DOHH2 (cell line): ENCODE results near the gene GALNT9.

Experiments used
- H3F3A ChIP-seq: fragments of 200-600 bp; sonication (generic), shearing (Covaris generic); 2 replicates; pipeline ENCODE4 v1.6.0; 2016; ENCODE audit warnings: antibody characterized with exemption, mild to moderate bottlenecking; ENCODE audit not compliant: control insufficient read depth, insufficient read depth
- H3K27ac ChIP-seq: fragments of 200-600 bp; sonication (generic); 2 replicates; pipeline ENCODE4 v1.5.1; 2014; ENCODE audit warnings: low read depth, mild to moderate bottlenecking, low read length, moderate library complexity
- H3K27me3 ChIP-seq: fragments of 200-600 bp; sonication (generic); 2 replicates; pipeline ENCODE4 v1.6.1; 2014; ENCODE audit warnings: mild to moderate bottlenecking, low read length, mixed read lengths; ENCODE audit not compliant: control insufficient read depth
- H3K36me3 ChIP-seq: fragments of 200-600 bp; sonication (generic); 2 replicates; pipeline ENCODE4 v1.6.1; 2014; ENCODE audit warnings: mild to moderate bottlenecking, low read length, moderate library complexity, mixed read lengths; ENCODE audit not compliant: control insufficient read depth
- H3K4me1 ChIP-seq: fragments of 200-600 bp; sonication (generic); 2 replicates; pipeline ENCODE4 v1.6.1; 2014; ENCODE audit warnings: mild to moderate bottlenecking, low read length, mixed read lengths; ENCODE audit not compliant: control insufficient read depth
- H3K4me2 ChIP-seq: fragments of 200-600 bp; sonication (generic); 2 replicates; pipeline ENCODE4 v1.6.0; 2014; ENCODE audit warnings: mild to moderate bottlenecking, low read length, moderate library complexity
- H3K4me3 ChIP-seq: fragments of 200-600 bp; sonication (generic); 2 replicates; pipeline ENCODE4 v1.5.1; 2014; ENCODE audit warnings: mild to moderate bottlenecking, low read length, mixed read lengths
- H3K79me2 ChIP-seq: fragments of 200-600 bp; sonication (generic); 2 replicates; pipeline ENCODE4 v1.6.1; 2014; ENCODE audit warnings: mild to moderate bottlenecking, low read length, mixed read lengths; ENCODE audit not compliant: control insufficient read depth
- H3K9me2 ChIP-seq: fragments of 200-600 bp; sonication (generic); replicated peaks from 2 replicates; pipeline ENCODE4 v1.6.1; 2014; ENCODE audit warnings: mild to moderate bottlenecking, low read length, mixed read lengths; ENCODE audit not compliant: control insufficient read depth
- H3K9me3 ChIP-seq: fragments of 200-600 bp; sonication (generic); 2 replicates; pipeline ENCODE4 v1.6.1; 2014; ENCODE audit warnings: antibody characterized with exemption, low read length, mixed read lengths; ENCODE audit not compliant: control insufficient read depth, insufficient read depth
- H4K20me1 ChIP-seq: fragments of 200-600 bp; sonication (generic); 2 replicates; pipeline ENCODE4 v1.6.0; 2014; ENCODE audit warnings: low read depth, mild to moderate bottlenecking, antibody characterized with exemption, low read length, moderate library complexity; ENCODE audit not compliant: control insufficient read depth, insufficient read depth
- EZH2phosphoT487 ChIP-seq: fragments of 200-600 bp; sonication (generic); IDR thresholded peaks from 2 replicates; pipeline ENCODE4 v1.6.1; 2017; ENCODE audit warnings: borderline replicate concordance, mild to moderate bottlenecking, antibody characterized with exemption, low read length, moderate library complexity, mixed read lengths
- TF ChIP-seq, protein P1 (sequence below): fragments of 200-600 bp; sonication (generic); IDR thresholded peaks from one replicate; pipeline ENCODE4 v1.5.1; 2014; ENCODE audit warnings: antibody characterized with exemption, mild to moderate bottlenecking, low read depth, low read length; ENCODE audit not compliant: poor library complexity, severe bottlenecking

Gene GALNT9

GRCh38 chr12:132311201-132311915 is 18.0 kb downstream of the GALNT9 start:
- Histone ChIP-seq H3K4me3 (no peak overlapping the region), H3K4me2 (no peak overlapping the region), H3K79me2 (no peaks in the 10 kb centered on the region), H3K9me2 (no peaks in the 10 kb centered on the region), H3K9me3 (peaks cover 5% of the 10 kb centered on the region; the same call in 1 of the 2 replicates), H3K27ac (no peak overlapping the region), H3K27me3 (no peaks in the 10 kb centered on the region), H3K36me3 (no peaks in the 10 kb centered on the region), H3F3A (no peaks in the 10 kb centered on the region), H3K4me1 (no peaks in the 10 kb centered on the region), H4K20me1 (no peaks in the 10 kb centered on the region)
- no peak for TF ChIP-seq EZH2phosphoT487
- TF ChIP-seq, protein P1, sequence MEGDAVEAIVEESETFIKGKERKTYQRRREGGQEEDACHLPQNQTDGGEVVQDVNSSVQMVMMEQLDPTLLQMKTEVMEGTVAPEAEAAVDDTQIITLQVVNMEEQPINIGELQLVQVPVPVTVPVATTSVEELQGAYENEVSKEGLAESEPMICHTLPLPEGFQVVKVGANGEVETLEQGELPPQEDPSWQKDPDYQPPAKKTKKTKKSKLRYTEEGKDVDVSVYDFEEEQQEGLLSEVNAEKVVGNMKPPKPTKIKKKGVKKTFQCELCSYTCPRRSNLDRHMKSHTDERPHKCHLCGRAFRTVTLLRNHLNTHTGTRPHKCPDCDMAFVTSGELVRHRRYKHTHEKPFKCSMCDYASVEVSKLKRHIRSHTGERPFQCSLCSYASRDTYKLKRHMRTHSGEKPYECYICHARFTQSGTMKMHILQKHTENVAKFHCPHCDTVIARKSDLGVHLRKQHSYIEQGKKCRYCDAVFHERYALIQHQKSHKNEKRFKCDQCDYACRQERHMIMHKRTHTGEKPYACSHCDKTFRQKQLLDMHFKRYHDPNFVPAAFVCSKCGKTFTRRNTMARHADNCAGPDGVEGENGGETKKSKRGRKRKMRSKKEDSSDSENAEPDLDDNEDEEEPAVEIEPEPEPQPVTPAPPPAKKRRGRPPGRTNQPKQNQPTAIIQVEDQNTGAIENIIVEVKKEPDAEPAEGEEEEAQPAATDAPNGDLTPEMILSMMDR: no peak

- Histone ChIP-seq H3F3A (no peaks in the 10 kb centered on the region), H3K79me2 (no peaks in the 10 kb centered on the region), H3K36me3 (no peaks in the 10 kb centered on the region), H3K4me3 (no peak overlapping the region), H3K4me1 (no peaks in the 10 kb centered on the region), H4K20me1 (no peaks in the 10 kb centered on the region), H3K9me3 (peaks cover 15% of the 10 kb centered on the region; the same call in 1 of the 2 replicates), H3K4me2 (no peak overlapping the region), H3K27ac (no peak overlapping the region), H3K27me3 (no peaks in the 10 kb centered on the region), H3K9me2 (no peaks in the 10 kb centered on the region)
- TF ChIP-seq, protein P1: no peak
- TF ChIP-seq EZH2phosphoT487: no peak
Observed at GRCh38 chr12:132310181-132311040, 19.0 kb downstream of the GALNT9 start.

DNA sequence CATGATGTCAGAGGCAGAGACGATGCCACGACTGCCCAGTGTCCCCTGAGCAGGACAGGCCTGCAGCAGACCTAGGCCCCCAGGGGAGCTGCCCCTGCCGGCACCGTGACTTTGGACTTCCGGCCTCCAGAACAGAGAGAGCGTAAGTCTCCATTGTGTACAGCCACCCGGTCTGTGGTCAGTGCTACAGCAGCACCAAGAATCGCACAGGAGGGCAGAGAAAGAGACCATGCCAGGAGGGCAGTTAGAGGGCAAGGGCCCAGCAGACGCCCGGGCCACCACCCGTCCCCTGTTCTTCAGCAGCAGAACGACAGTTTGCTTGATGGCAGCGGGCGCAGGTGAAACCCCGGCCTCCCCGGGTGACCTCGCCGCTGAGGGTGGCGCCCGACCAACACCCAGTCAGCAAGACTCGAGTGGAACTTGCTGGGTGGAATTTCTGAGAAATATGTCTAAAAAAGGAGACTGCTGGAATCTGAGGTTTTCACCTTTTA is 19.7 kb downstream of the GALNT9 start:
- H3K4me2 ChIP-seq: no peak overlapping the region
- no peaks in the 10 kb centered on the region for H3K4me1 ChIP-seq
- peaks cover 13% of the 10 kb centered on the region; the same call in 1 of the 2 replicates for H3K9me3 ChIP-seq
- no peaks in the 10 kb centered on the region for H3F3A ChIP-seq
- H3K27ac ChIP-seq: no peak overlapping the region
- H3K27me3 ChIP-seq: no peaks in the 10 kb centered on the region
- H3K9me2 ChIP-seq: no peaks in the 10 kb centered on the region
- TF ChIP-seq EZH2phosphoT487: no peak
- TF ChIP-seq, protein P1: no peak
- no peak overlapping the region for H3K4me3 ChIP-seq
- no peaks in the 10 kb centered on the region for H3K36me3 ChIP-seq
- no peaks in the 10 kb centered on the region for H3K79me2 ChIP-seq
- H4K20me1 ChIP-seq: no peaks in the 10 kb centered on the region
